Measurements from ENCODE around the gene NSD2. TPM values are rescaled to one million over a fixed set of nuclear protein-coding genes. Genes with fewer than 3 reads are reported as not detected.

The NSD2 gene
- total and polyA plus RNA-seq, 4 donors = 5.1 to 71.5 (median 11.6) TPM

DNA sequence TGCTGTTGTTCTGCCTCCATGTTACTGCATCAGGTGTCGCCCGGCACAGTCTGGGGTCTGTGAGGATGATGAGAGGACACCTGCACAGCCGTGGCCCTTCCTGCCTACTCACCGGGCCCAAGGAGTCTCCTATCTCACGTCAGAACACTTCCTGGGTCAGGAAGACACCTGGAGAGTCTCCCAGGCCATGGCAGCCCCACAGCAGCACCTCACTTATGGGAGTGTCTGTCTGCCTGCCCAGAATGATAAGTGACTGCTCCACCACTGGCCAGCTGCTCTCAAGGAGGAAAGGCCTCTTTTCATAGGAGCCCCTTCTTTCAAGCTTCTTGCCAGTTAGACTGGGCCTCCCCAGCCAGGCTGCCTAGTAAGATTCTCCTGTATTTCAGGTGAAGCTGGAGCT is 81.5 kb downstream of the NSD2 start:
- H3K36me3 ChIP-seq (ENCODE audit: control insufficient read depth in 4 of 4, insufficient read depth in 3 of 4, low read depth in 1 of 4, low read length in 3 of 4) = peaks cover 4 to 28% (median 8%) of the 10 kb centered on the region in 4 donors
- WGBS = 93% methylated on average over 5 of the region's 5 CpGs
- no peaks in the 10 kb centered on the region for H3K4me1 ChIP-seq (ENCODE audit: control insufficient read depth in 4 of 4, insufficient read depth in 4 of 4, low read length in 3 of 4)
- no peak for DNase-seq (ENCODE audit: low spot score)
- H3K4me3 ChIP-seq (ENCODE audit: low read depth in 1 of 3, low read length in 3 of 3) = no peak overlapping the region
- H3K9ac ChIP-seq (ENCODE audit: low read depth in 1 of 2, low read length in 2 of 2) = no peak overlapping the region
- TF ChIP-seq, protein P1, sequence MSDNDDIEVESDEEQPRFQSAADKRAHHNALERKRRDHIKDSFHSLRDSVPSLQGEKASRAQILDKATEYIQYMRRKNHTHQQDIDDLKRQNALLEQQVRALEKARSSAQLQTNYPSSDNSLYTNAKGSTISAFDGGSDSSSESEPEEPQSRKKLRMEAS (IDR thresholded peaks at IDR 0.05) = no peak
- TF ChIP-seq EGR1 (IDR thresholded peaks at IDR 0.05; ENCODE audit: low read depth in 2 of 2) = no peak
- no peak for TF ChIP-seq ZBTB33 (IDR thresholded peaks at IDR 0.05)
- TF ChIP-seq REST (IDR thresholded peaks at IDR 0.05) = no peak
- TF ChIP-seq ATF3 (IDR thresholded peaks at IDR 0.05) = no peak
- no peaks in the 10 kb centered on the region for H3K9me3 ChIP-seq (ENCODE audit: control insufficient read depth in 4 of 4, low read length in 3 of 4)
- H3K27ac ChIP-seq (ENCODE audit: low read depth in 1 of 2, low read length in 2 of 2) = no peak overlapping the region
- no peaks in the 10 kb centered on the region for H3K27me3 ChIP-seq (ENCODE audit: control insufficient read depth in 4 of 4, insufficient read depth in 4 of 4, low read length in 3 of 4)

GRCh38 chr4:1953335-1953734 is 82.1 kb downstream of the NSD2 start:
- H3K4me1 ChIP-seq (ENCODE audit: control insufficient read depth in 4 of 4, insufficient read depth in 4 of 4, low read length in 3 of 4) = no peaks in the 10 kb centered on the region
- WGBS = 96% methylated on average over 9 of the region's 9 CpGs
- H3K4me3 ChIP-seq (ENCODE audit: low read depth in 1 of 3, low read length in 3 of 3) = no peak overlapping the region
- H3K9ac ChIP-seq (ENCODE audit: low read depth in 1 of 2, low read length in 2 of 2) = no peak overlapping the region
- H3K27me3 ChIP-seq (ENCODE audit: control insufficient read depth in 4 of 4, insufficient read depth in 4 of 4, low read length in 3 of 4) = no peaks in the 10 kb centered on the region
- H3K27ac ChIP-seq (ENCODE audit: low read depth in 1 of 2, low read length in 2 of 2) = no peak overlapping the region
- DNase-seq (ENCODE audit: low spot score) = no peak
- peaks cover 4 to 34% (median 8%) of the 10 kb centered on the region in 4 donors for H3K36me3 ChIP-seq (ENCODE audit: control insufficient read depth in 4 of 4, insufficient read depth in 3 of 4, low read depth in 1 of 4, low read length in 3 of 4)
- TF ChIP-seq ZBTB33 (IDR thresholded peaks at IDR 0.05) (no peak), GABPA (IDR thresholded peaks at IDR 0.05 in 1 of 2, conservative IDR thresholded peaks at IDR 0.05 in 1 of 2) (no peak), RAD21 (IDR thresholded peaks at IDR 0.05) (no peak), HNF4A (conservative IDR thresholded peaks at IDR 0.05) (no peak), REST (IDR thresholded peaks at IDR 0.05) (no peak), RXRA (IDR thresholded peaks at IDR 0.05) (no peak), YY1 (IDR thresholded peaks at IDR 0.05) (no peak), EGR1 (IDR thresholded peaks at IDR 0.05; ENCODE audit: low read depth in 2 of 2) (no peak), HNF4G (IDR thresholded peaks at IDR 0.05) (no peak), SP1 (IDR thresholded peaks at IDR 0.05) (no peak), TAF1 (conservative IDR thresholded peaks at IDR 0.05) (no peak)
- TF ChIP-seq, protein P1 (IDR thresholded peaks at IDR 0.05) = no peak
- H3K9me3 ChIP-seq (ENCODE audit: control insufficient read depth in 4 of 4, low read length in 3 of 4) = no peaks in the 10 kb centered on the region

Measured in liver (tissue), 9 donors.